Chondrocyte (in vitro differentiated cells): ENCODE measurements around the gene PLEKHG2. TPM values are rescaled to one million over a fixed set of nuclear protein-coding genes. Genes with fewer than 3 reads are reported as not detected.

Experiments used
- DNase-seq: peaks from one replicate; pipeline ENCODE4 v3.0.0; 2021; ENCODE audit warnings: mixed read lengths, low spot score
- H3K27ac Mint-ChIP-seq: one replicate; pipeline ENCODE4 v1.8.0; 2021; ENCODE audit warnings: mild to moderate bottlenecking, moderate library complexity, mixed read lengths; ENCODE audit not compliant: unreplicated experiment
- H3K27me3 Mint-ChIP-seq: 2 replicates; pipeline ENCODE4 v1.8.0; 2021; ENCODE audit warnings: low read depth, mixed read lengths
- H3K36me3 Mint-ChIP-seq: 2 replicates; pipeline ENCODE4 v1.8.0; 2021; ENCODE audit warnings: low read depth, mixed read lengths
- H3K4me1 Mint-ChIP-seq: 2 replicates; pipeline ENCODE4 v1.8.0; 2021; ENCODE audit warnings: low read depth, mild to moderate bottlenecking, mixed read lengths
- H3K4me3 Mint-ChIP-seq: one replicate; pipeline ENCODE4 v1.8.0; 2021; ENCODE audit warnings: mild to moderate bottlenecking, moderate library complexity, mixed read lengths; ENCODE audit not compliant: unreplicated experiment
- H3K9me3 Mint-ChIP-seq: 2 replicates; pipeline ENCODE4 v1.8.0; 2021; ENCODE audit warnings: low read depth, mixed read lengths
- total RNA-seq: library from RNA; stranded (reverse); gene quantifications from 3 replicates; pipeline ENCODE4 v1.2.1, GENCODE V29; 2021
- TF ChIP-seq, protein P1 (sequence below): fragments of 200-600 bp; sonication (generic); IDR thresholded peaks from 2 replicates; pipeline ENCODE4 v1.5.0; 2021; ENCODE audit warnings: antibody characterized with exemption, mild to moderate bottlenecking, moderate library complexity

The PLEKHG2 gene
- total RNA-seq, 1 donor from 2014 or later, result 150 TPM

DNA sequence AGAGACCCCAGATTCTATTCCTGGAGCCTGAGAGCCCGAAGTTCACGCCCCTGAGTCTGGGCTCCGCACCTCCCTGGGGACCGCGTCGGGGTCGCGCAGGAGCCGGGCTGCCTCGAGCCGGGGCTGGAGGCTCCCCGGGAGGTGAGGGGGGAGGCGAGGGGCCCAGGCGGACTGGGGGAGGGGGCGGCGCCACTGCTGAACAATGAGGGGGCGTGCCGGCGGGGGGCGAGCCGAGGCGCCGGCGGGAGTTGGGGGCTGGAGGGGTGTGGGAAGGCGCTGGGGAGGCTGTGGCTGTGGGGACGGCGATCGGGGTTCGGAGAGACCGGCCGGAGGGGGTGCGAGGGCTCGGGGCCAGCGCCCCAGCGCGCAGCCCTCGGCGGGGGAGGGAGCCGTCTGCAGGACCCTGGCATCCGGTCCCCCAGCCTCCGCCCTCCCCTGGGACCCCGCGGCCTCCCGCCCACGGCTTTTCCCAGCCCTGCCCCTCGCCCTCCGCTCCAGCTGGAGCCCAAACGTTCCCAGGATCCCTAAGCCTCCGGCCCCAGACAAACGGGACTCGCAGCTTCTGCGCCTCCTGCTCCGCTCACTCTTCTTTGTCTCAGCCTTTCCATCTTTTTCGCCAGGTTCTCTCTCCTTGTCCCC, 922 bp downstream of the PLEKHG2 start:
- H3K36me3 Mint-ChIP-seq, result peaks cover 20% of the 10 kb centered on the region
- TF ChIP-seq, protein P1, sequence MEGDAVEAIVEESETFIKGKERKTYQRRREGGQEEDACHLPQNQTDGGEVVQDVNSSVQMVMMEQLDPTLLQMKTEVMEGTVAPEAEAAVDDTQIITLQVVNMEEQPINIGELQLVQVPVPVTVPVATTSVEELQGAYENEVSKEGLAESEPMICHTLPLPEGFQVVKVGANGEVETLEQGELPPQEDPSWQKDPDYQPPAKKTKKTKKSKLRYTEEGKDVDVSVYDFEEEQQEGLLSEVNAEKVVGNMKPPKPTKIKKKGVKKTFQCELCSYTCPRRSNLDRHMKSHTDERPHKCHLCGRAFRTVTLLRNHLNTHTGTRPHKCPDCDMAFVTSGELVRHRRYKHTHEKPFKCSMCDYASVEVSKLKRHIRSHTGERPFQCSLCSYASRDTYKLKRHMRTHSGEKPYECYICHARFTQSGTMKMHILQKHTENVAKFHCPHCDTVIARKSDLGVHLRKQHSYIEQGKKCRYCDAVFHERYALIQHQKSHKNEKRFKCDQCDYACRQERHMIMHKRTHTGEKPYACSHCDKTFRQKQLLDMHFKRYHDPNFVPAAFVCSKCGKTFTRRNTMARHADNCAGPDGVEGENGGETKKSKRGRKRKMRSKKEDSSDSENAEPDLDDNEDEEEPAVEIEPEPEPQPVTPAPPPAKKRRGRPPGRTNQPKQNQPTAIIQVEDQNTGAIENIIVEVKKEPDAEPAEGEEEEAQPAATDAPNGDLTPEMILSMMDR, result no peak
- peak overlapping the region; percentile 96 for H3K27ac Mint-ChIP-seq
- H3K4me3 Mint-ChIP-seq, result peak overlapping the region; percentile 97
- no peak for DNase-seq
- H3K9me3 Mint-ChIP-seq, result no peaks in the 10 kb centered on the region
- peaks cover 58% of the 10 kb centered on the region for H3K4me1 Mint-ChIP-seq
- H3K27me3 Mint-ChIP-seq, result no peaks in the 10 kb centered on the region

DNA sequence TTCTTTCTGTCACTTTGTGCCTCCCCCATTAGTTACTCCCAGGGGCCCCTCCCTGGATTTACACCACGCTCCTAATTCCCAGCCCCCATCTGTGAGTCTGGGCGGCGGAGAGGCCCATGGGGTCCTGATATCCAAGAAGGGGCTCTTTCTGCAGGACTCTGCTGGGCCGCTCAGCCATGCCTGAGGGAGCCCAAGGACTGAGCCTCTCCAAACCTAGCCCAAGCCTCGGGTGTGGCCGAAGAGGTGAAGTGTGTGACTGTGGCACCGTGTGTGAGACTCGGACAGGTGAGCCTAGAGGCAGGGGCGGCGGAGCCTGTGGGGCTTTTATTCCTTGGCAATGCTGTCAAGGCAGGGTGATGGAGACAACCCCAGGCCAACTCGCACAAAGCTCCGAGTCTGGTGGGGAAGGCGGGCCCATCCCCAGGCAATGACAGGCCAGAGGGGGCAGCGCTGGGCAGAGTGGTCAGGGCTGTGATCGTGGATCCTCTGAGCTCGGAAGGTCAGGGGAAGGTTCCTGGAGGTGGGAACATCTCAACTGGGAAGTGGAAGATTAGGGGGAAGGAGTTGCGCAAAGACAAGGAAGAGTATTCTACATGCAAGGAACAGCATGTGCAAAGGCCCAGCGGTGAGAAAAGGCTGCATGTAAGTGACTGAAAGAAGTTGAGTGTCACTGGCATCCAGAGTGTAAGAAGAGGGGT, 1.6 kb downstream of the PLEKHG2 start:
- no peaks in the 10 kb centered on the region for H3K9me3 Mint-ChIP-seq
- H3K4me3 Mint-ChIP-seq, result peak overlapping the region; percentile 97
- H3K4me1 Mint-ChIP-seq, result peaks cover 51% of the 10 kb centered on the region
- H3K36me3 Mint-ChIP-seq, result peaks cover 19% of the 10 kb centered on the region
- TF ChIP-seq, protein P1, result peak; percentile 50
- H3K27me3 Mint-ChIP-seq, result no peaks in the 10 kb centered on the region
- DNase-seq, result no peak
- peak overlapping the region; percentile 96 for H3K27ac Mint-ChIP-seq

DNA sequence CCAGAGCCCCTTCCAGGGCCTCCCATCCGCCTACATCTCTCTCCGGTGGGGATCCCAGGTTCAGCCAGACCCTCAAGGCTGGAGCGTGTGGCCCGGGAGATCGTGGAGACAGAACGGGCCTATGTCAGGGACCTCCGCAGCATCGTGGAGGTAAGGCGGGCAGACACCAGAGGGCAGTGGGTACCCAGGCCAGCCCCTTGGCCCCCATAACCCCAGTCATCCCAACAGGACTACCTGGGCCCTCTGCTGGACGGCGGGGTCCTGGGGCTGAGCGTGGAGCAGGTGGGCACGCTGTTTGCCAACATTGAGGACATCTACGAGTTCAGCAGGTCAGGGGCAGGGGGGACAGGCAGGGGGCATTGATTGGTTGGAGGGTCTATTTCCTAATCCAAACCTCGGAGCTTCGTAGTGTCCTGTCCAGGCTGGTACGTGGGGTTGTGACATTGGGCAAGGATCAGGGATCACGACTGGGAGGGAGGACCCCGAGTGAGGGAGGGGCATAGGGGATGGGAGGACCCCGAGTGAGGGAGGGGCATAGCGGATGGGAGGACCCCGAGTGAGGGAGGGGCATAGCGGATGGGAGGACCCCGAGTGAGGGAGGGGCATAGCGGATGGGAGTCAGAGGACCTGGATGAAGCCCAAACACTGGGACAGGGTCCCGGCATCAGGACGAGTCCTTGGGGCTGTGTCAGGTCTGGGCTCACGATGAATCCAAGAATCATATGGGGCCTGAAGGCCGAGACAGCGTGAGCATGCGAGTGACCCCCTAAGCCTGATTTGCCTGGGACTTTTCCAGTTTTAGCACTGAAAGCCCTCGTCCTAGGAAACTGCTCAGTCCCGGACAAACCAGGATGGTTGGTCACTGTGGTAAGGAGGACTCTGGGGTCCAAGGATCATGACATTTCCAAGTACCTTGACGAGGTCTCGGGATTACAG, 2.9 kb downstream of the PLEKHG2 start:
- TF ChIP-seq, protein P1, result no peak
- peak overlapping the region; percentile 32 for H3K27ac Mint-ChIP-seq
- no peak for DNase-seq
- peaks cover 23% of the 10 kb centered on the region for H3K36me3 Mint-ChIP-seq
- no peaks in the 10 kb centered on the region for H3K9me3 Mint-ChIP-seq
- H3K4me3 Mint-ChIP-seq, result peak overlapping the region; percentile 97
- H3K27me3 Mint-ChIP-seq, result no peaks in the 10 kb centered on the region
- peaks cover 45% of the 10 kb centered on the region for H3K4me1 Mint-ChIP-seq

DNA sequence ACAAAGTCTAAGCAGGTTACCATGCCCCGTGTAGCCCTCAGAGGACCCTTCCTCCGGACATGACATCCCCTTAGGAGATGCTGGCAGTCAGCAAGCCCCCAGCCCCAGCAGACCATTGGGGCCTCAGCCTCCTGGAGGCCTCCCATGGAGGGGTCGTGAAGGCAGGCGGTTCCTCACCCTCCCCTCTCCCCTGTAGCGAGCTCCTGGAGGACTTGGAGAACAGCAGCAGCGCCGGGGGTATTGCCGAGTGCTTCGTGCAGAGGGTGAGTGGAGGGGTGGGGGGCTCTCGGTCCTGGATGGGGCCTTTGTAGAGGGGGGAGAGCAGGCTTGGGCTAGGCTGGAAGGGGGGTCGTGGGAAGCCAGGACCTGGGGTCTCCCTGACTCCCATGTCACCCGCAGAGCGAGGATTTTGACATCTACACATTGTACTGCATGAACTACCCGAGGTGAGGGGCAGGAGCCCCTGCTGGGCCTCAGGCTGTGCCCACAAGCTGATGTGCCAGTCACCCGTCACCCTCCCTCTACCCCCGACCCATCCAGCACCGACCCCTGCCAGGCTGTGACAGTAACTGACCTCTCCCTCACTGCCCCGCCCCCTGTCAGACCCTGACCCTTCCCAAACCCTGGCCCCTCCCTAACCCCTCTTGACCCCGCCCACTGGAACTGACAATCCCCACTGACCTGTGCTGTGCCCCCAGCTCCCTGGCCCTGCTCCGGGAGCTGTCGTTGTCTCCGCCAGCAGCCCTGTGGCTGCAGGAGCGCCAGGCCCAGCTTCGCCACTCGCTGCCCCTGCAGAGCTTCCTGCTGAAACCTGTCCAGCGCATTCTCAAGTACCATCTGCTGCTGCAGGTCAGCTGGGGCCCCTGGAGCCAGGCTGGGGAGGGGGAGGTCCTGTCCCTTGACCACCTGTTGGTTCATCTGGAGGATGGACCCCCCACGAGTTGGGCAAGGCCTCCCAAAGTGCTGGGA, 4.0 kb downstream of the PLEKHG2 start:
- no peak for DNase-seq
- H3K4me3 Mint-ChIP-seq, result peak overlapping the region; percentile 97
- no peaks in the 10 kb centered on the region for H3K27me3 Mint-ChIP-seq
- H3K4me1 Mint-ChIP-seq, result peaks cover 35% of the 10 kb centered on the region
- H3K9me3 Mint-ChIP-seq, result no peaks in the 10 kb centered on the region
- peaks cover 27% of the 10 kb centered on the region for H3K36me3 Mint-ChIP-seq
- TF ChIP-seq, protein P1, result no peak
- no peak overlapping the region for H3K27ac Mint-ChIP-seq
